Fibroblast of lung (primary cell): ENCODE results near the gene IQGAP2. TPM values are rescaled to one million over a fixed set of nuclear protein-coding genes. Genes with fewer than 3 reads are reported as not detected.

Source experiments
- DNase-seq, 2 donors: peaks; one replicate each; pipeline versions ENCODE4 v3.0.0 to v3.0.0-alpha.2; 2010; ENCODE audit warnings: low read depth in 2 of 2
- H2AFZ ChIP-seq: 2 replicates; pipeline ENCODE4 v1.5.1; 2012; ENCODE audit warnings: low read length, control low read depth, inconsistent platforms
- H3K27ac ChIP-seq: 2 replicates; pipeline ENCODE4 v1.5.1; 2011; ENCODE audit warnings: low read length, control low read depth; ENCODE audit not compliant: insufficient read depth
- H3K27me3 ChIP-seq: 2 replicates; pipeline ENCODE4 v1.5.1; 2011; ENCODE audit warnings: mild to moderate bottlenecking, low read length; ENCODE audit not compliant: control insufficient read depth, insufficient read depth
- H3K36me3 ChIP-seq: 2 replicates; pipeline ENCODE4 v1.5.1; 2011; ENCODE audit warnings: low read length; ENCODE audit not compliant: control insufficient read depth, insufficient read depth
- H3K4me1 ChIP-seq: 2 replicates; pipeline ENCODE4 v1.5.1; 2011; ENCODE audit warnings: low read length; ENCODE audit not compliant: control insufficient read depth, insufficient read depth; ENCODE audit errors: extremely low read depth
- H3K4me2 ChIP-seq: 2 replicates; pipeline ENCODE4 v1.5.1; 2011; ENCODE audit warnings: low read length, control low read depth; ENCODE audit not compliant: insufficient read depth; ENCODE audit errors: extremely low read depth
- H3K4me3 ChIP-seq, 4 experiments: fragments of 200-600 bp in 1 of 4; sonication (generic) in 1 of 4; replicated peaks in 1 of 4; 2 replicates each; pipeline ENCODE4 v1.5.1; 2011 to 2016; ENCODE audit warnings: low read length in 4 of 4, low read depth in 3 of 4, mild to moderate bottlenecking in 3 of 4, control low read depth in 2 of 4, inconsistent platforms in 1 of 4, mixed read lengths in 1 of 4; ENCODE audit not compliant: insufficient read depth in 1 of 4; ENCODE audit errors: control extremely low read depth in 1 of 4
- H3K79me2 ChIP-seq: 2 replicates; pipeline ENCODE4 v1.5.1; 2012; ENCODE audit warnings: mild to moderate bottlenecking, low read length, inconsistent platforms; ENCODE audit not compliant: control insufficient read depth, insufficient read depth
- H3K9ac ChIP-seq: 2 replicates; pipeline ENCODE4 v1.5.1; 2011; ENCODE audit warnings: mild to moderate bottlenecking, low read length, control low read depth; ENCODE audit not compliant: insufficient read depth
- H3K9me3 ChIP-seq: 2 replicates; pipeline ENCODE4 v1.5.1; 2012; ENCODE audit warnings: low read depth, low read length; ENCODE audit not compliant: control insufficient read depth, insufficient read depth
- H4K20me1 ChIP-seq: 2 replicates; pipeline ENCODE4 v1.5.1; 2011; ENCODE audit warnings: low read length; ENCODE audit not compliant: control insufficient read depth, insufficient read depth; ENCODE audit errors: extremely low read depth
- EZH2 ChIP-seq: IDR thresholded peaks from 2 replicates; pipeline ENCODE4 v1.5.1; 2012; ENCODE audit warnings: low read length, control low read depth, mild to moderate bottlenecking; ENCODE audit errors: missing control alignments
- polyA plus RNA-seq, 2 donors: library from polyadenylated mRNA; depleted of rRNA in 1 of 2; stranded (reverse) in 1 of 2; unstranded in 1 of 2; fragments of >200 nt; gene quantifications; 2 replicates each; pipeline ENCODE4 v1.2.1, GENCODE V29; 2011 to 2012; ENCODE audit warnings: missing spikeins in 1 of 2
- total RNA-seq: library from RNA; depleted of rRNA; stranded (reverse); fragments of >200 nt; gene quantifications from 2 replicates; pipeline ENCODE4 v1.2.1, GENCODE V29; 2014
- TF ChIP-seq, protein P1 (sequence below), 2 donors: IDR thresholded peaks in 1 of 2; conservative IDR thresholded peaks in 1 of 2; 1 replicate in 1 of 2; 2 replicates in 1 of 2; pipeline ENCODE4 v1.5.1; 2011 to 2012; ENCODE audit warnings: low read length in 2 of 2, control low read depth in 1 of 2, inconsistent platforms in 1 of 2, low read depth in 1 of 2, mild to moderate bottlenecking in 1 of 2

IQGAP2 gene
- total and polyA plus RNA-seq, 2 donors (not counting 1 experiment from before 2014, with no cell fraction given): 5.1 to 7.9 TPM

DNA sequence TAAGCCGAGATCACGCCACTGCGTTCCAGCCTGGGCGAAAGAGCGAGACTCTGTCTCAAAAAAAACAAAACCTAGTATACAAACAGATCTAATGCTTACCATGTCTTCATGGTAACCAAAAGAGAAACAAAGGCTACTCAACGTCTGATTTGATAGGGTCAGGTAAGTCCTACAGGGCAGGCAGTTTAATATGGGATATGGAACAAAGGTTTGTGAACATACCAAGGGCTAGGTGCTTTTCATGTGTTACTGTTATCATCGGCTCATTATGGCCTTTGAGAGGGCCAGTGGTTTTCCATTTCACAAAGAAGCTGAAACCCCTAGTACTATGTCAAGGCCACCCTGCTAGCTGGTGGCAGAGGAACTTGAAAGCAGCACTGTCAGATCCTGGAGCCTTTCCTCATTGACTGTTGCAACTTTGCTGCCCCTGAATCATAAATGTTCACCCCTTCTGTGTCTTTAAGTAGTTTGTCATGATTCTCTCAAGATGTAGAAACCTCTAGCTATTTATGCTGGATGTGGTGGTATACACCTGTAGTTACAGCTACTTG is 5.1 kb downstream of the IQGAP2 start:
- Histone ChIP-seq H3K27me3 (peaks cover 18% of the 10 kb centered on the region), H3K79me2 (no peaks in the 10 kb centered on the region), H4K20me1 (no peaks in the 10 kb centered on the region), H2AFZ (no peak overlapping the region), H3K4me3 (no peak overlapping the region), H3K9me3 (no peaks in the 10 kb centered on the region), H3K36me3 (no peaks in the 10 kb centered on the region), H3K9ac (no peak overlapping the region), H3K4me1 (no peaks in the 10 kb centered on the region), H3K4me2 (no peak overlapping the region), H3K27ac (no peak overlapping the region)
- TF ChIP-seq EZH2: no peak
- TF ChIP-seq, protein P1, sequence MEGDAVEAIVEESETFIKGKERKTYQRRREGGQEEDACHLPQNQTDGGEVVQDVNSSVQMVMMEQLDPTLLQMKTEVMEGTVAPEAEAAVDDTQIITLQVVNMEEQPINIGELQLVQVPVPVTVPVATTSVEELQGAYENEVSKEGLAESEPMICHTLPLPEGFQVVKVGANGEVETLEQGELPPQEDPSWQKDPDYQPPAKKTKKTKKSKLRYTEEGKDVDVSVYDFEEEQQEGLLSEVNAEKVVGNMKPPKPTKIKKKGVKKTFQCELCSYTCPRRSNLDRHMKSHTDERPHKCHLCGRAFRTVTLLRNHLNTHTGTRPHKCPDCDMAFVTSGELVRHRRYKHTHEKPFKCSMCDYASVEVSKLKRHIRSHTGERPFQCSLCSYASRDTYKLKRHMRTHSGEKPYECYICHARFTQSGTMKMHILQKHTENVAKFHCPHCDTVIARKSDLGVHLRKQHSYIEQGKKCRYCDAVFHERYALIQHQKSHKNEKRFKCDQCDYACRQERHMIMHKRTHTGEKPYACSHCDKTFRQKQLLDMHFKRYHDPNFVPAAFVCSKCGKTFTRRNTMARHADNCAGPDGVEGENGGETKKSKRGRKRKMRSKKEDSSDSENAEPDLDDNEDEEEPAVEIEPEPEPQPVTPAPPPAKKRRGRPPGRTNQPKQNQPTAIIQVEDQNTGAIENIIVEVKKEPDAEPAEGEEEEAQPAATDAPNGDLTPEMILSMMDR (conservative IDR thresholded peaks at IDR 0.05 in 1 of 2, IDR thresholded peaks at IDR 0.05 in 1 of 2; ENCODE audit: low read depth in 1 of 2, low read length in 2 of 2): no peak
- DNase-seq: no peak

DNA sequence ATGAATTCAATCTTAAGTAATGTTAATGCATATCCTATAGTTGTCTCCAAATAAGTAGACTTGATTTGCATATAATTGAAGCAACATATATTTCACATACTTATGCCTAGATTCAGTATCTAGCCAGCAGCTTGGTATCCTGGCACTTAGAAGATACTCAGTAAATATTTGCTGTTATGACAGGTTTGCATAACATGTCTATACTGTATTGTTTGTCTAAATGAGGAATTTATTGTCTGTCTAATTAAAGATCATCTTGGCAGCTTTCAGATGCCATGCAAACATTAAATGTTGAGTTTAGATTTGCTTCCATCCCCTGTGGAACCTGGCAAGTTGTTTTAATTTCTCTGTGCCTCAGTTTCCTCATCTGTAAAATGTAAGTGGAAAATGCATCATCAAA is 9.4 kb downstream of the IQGAP2 start:
- Histone ChIP-seq H3K9ac (no peak overlapping the region), H3K27me3 (no peaks in the 10 kb centered on the region), H3K4me1 (no peaks in the 10 kb centered on the region), H3K9me3 (no peaks in the 10 kb centered on the region), H3K27ac (no peak overlapping the region), H3K4me3 (no peak overlapping the region), H4K20me1 (no peaks in the 10 kb centered on the region), H2AFZ (no peak overlapping the region), H3K79me2 (no peaks in the 10 kb centered on the region), H3K4me2 (no peak overlapping the region), H3K36me3 (no peaks in the 10 kb centered on the region)
- no peak for DNase-seq
- no peak for TF ChIP-seq EZH2
- TF ChIP-seq, protein P1 (conservative IDR thresholded peaks at IDR 0.05 in 1 of 2, IDR thresholded peaks at IDR 0.05 in 1 of 2; ENCODE audit: low read depth in 1 of 2, low read length in 2 of 2): no peak

DNA sequence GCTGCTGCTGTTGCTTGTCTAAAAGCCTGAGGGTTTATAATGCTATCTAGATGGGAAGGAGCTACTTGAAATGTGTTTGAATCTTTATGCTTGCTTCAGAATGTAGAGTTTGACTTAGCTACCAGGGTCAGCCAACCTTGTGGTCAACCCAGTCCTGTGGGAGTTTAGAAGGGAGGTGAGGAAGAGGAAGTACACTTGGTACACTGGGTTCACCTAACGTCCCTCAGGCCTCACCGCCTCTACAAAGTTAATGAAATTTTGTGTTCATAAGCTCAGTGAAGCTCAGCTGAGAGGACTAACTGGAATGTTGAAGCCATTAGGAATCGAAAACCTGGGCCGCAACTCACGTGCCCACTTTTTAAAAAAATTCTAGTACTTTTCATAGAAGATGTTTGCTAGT is 10.7 kb downstream of the IQGAP2 start:
- H3K79me2 ChIP-seq: no peaks in the 10 kb centered on the region
- no peaks in the 10 kb centered on the region for H4K20me1 ChIP-seq
- H3K4me3 ChIP-seq: no peak overlapping the region
- H3K27ac ChIP-seq: no peak overlapping the region
- DNase-seq: no peak
- H3K9ac ChIP-seq: no peak overlapping the region
- H3K4me1 ChIP-seq: no peaks in the 10 kb centered on the region
- H3K27me3 ChIP-seq: no peaks in the 10 kb centered on the region
- TF ChIP-seq, protein P1 (conservative IDR thresholded peaks at IDR 0.05 in 1 of 2, IDR thresholded peaks at IDR 0.05 in 1 of 2; ENCODE audit: low read depth in 1 of 2, low read length in 2 of 2): no peak
- no peak for TF ChIP-seq EZH2
- H3K36me3 ChIP-seq: no peaks in the 10 kb centered on the region
- H2AFZ ChIP-seq: no peak overlapping the region
- H3K9me3 ChIP-seq: no peaks in the 10 kb centered on the region
- H3K4me2 ChIP-seq: no peak overlapping the region
